Adipocyte (in vitro differentiated cells): ENCODE measurements around the gene PLCG1.
A peak's percentile ranks its signal among the peaks of the same experiment; 100 is the strongest.
"Not testable (repeated sequence)": the region's sequence is repeated elsewhere in the genome, so short reads cannot be mapped to it uniquely, and the experiment has no call there.

Source experiments
- DNase-seq: peaks from one replicate; pipeline ENCODE4 v3.0.0-alpha.2; 2015; ENCODE audit warnings: low read depth
- H3K27me3 ChIP-seq: replicated peaks from 2 replicates; pipeline ENCODE4 v1.7.0; 2013; ENCODE audit warnings: mild to moderate bottlenecking, low read length, moderate library complexity; ENCODE audit not compliant: control insufficient read depth, insufficient read depth
- H3K36me3 ChIP-seq: 2 replicates; pipeline ENCODE4 v1.7.0; 2013; ENCODE audit warnings: low read length, mild to moderate bottlenecking, moderate library complexity; ENCODE audit not compliant: control insufficient read depth, insufficient read depth, severe bottlenecking
- H3K4me1 ChIP-seq: 2 replicates; pipeline ENCODE4 v1.7.0; 2013; ENCODE audit warnings: mild to moderate bottlenecking, low read length, moderate library complexity; ENCODE audit not compliant: control insufficient read depth, insufficient read depth
- H3K4me3 ChIP-seq: 2 replicates; pipeline ENCODE4 v1.7.0; 2013; ENCODE audit warnings: mild to moderate bottlenecking, low read length, moderate library complexity
- H3K9ac ChIP-seq: 2 replicates; pipeline ENCODE4 v1.7.0; 2013; ENCODE audit warnings: mild to moderate bottlenecking, low read length, moderate library complexity
- H3K9me3 ChIP-seq: 2 replicates; pipeline ENCODE4 v1.7.0; 2013; ENCODE audit warnings: mild to moderate bottlenecking, low read length, moderate library complexity; ENCODE audit not compliant: control insufficient read depth

Gene PLCG1

DNA sequence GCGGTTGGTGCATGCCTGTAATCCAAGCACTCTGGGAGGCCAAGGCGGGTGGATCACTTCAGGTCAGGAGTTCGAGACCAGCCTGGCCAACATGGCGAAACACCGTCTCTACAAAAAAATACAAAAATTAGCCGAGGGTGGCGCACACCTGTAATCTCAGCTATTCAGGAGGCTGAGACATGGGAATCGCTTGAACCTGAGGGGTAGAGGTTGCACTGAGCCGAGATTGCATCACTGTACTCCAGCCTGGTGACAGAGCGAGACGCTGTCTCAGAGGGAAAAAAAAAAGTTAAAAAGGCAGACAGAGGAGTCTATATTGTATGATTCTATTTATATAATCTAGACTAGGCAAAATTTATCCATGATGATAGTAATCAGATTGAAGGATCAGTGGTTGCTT is 27.3 kb upstream of the PLCG1 start:
- Histone ChIP-seq H3K9me3 (no peaks in the 10 kb centered on the region), H3K36me3 (peaks cover 88% of the 10 kb centered on the region), H3K4me1 (no peaks in the 10 kb centered on the region), H3K9ac (no peak overlapping the region), H3K27me3 (no peaks in the 10 kb centered on the region), H3K4me3 (no peak overlapping the region)
- DNase-seq = no peak

DNA sequence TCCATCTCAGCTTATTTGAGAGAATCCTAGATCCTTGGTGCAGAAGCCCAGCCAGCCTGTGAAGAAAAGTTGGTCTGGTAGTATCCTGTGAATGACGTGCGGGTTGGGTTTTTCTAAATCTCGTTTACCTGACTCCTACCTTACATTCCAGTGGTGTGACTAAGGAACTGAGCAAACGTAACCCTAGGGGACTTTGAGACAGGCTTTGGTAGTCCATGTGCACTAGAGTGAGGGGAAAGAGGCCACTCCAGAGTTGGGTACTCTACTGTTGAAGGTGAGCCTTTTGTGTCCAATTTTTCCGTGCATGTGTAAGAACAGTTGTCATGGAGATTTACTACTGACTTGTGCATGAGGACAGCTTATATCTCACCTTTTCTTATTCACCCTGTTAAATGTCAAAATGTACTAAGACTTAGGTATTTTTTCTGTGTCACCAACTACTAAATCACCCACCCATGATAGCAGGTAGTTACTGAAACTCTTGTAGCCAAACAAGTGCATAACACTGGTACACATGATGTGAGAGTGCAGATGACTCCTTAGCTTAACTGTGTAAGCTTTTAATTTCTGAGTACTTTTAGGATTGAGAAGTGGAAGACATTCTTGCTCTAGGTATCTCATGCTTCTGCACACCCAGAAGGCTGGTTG is 26.3 kb upstream of the PLCG1 start:
- no peaks in the 10 kb centered on the region for H3K4me1 ChIP-seq
- H3K4me3 ChIP-seq = no peak overlapping the region
- no peaks in the 10 kb centered on the region for H3K9me3 ChIP-seq
- H3K27me3 ChIP-seq = no peaks in the 10 kb centered on the region
- no peak overlapping the region for H3K9ac ChIP-seq
- DNase-seq = no peak
- H3K36me3 ChIP-seq = peaks cover 90% of the 10 kb centered on the region

DNA sequence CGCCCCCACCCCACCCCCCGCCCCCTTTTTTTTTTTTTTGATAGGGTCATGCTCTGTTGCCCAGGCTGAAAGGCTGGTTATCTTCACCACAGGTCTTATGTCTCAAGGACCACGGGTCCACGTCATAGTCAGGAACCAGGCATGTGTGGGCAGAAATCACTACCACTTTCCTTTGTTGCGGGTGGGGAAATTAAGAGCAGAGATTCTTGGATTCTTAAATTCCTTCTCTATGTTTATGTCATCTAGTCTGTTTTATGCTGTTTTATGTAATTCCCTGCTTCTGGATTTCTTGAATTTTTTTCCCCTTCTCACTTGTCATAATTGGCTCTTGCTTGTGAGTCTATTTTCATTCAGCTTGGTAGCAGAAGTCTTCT is 25.8 kb upstream of the PLCG1 start:
- Histone ChIP-seq H3K9me3 (no peaks in the 10 kb centered on the region), H3K4me1 (no peaks in the 10 kb centered on the region), H3K4me3 (no peak overlapping the region), H3K27me3 (no peaks in the 10 kb centered on the region), H3K9ac (no peak overlapping the region), H3K36me3 (peaks cover 91% of the 10 kb centered on the region)
- no peak for DNase-seq

DNA sequence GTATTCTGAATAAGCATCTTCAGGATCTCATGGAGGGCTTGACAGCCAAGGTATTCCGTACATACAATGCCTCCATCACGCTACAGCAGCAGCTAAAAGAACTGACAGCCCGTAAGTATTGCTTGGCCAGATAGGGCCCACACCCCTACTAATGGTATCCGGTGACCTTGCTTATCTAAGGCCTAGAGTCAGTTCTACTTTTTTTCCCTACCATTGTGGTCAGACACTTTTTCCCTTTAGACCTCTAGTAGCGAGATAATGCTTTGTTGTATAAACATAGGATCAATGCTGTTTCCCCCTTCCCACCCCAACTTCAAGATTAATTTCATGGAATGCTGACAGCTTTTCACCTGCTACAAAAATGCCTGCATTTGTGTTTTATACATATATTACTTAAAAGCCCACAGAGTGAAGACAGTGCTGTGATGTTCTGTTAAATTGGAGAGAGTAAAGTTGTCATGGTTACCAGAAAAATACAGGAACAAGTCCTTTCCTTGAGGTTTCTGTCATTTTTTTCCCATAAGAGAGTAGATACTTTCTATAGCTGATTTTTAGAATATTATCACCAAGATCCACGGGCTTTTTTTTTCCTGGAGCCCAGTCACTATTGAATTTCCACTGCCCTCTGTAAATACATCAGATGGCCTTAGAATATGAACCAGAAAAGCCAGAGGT is 20.9 kb upstream of the PLCG1 start:
- H3K4me1 ChIP-seq = no peaks in the 10 kb centered on the region
- no peaks in the 10 kb centered on the region for H3K9me3 ChIP-seq
- H3K36me3 ChIP-seq = peaks cover 94% of the 10 kb centered on the region
- DNase-seq = no peak
- no peak overlapping the region for H3K9ac ChIP-seq
- no peak overlapping the region for H3K4me3 ChIP-seq
- no peaks in the 10 kb centered on the region for H3K27me3 ChIP-seq

DNA sequence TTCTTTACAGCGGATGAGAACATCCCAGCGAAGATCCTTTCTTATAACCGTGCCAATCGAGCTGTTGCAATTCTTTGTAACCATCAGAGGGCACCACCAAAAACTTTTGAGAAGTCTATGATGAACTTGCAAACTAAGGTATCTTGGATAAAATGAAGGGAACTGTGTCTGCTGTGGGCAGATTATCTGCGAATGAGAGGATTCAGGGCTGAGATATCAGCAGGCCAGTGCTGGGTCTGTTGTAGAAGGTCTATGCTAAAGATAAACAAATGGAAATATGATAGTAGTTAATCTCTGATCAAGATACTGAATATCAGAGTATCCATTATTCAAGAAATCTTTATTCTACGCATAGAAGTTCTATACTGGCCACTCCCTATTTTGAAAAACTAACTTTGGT is 19.2 kb upstream of the PLCG1 start:
- not testable (repeated sequence) for DNase-seq

DNA sequence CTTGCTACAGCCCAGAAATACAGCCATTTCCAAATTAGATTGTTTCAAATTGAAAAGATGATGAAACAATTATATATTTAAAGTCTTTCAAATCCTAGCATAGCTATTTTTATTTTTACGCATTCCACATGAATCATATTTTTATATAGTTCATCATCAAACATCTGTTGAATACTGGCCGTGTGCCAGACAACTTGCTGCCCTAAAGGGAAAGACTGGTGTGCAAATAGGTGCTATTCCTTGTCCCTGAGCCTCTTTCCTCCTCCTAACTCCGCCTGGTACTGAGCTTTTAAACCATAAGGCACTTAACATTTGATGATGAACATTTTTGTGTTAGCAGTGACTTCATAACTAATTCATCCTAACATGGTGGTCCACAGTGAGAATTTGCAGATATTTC is 18.7 kb upstream of the PLCG1 start:
- peak; percentile 55 for DNase-seq
- no peak overlapping the region for H3K4me3 ChIP-seq

More for the DNA sequence above, 19.2 kb upstream of the PLCG1 start:
- H3K4me1 ChIP-seq, H3K9me3 ChIP-seq, H3K9ac ChIP-seq, H3K4me3 ChIP-seq, H3K27me3 ChIP-seq: not testable (repeated sequence)
- H3K36me3 ChIP-seq = peaks cover 96% of the 10 kb centered on the region

DNA sequence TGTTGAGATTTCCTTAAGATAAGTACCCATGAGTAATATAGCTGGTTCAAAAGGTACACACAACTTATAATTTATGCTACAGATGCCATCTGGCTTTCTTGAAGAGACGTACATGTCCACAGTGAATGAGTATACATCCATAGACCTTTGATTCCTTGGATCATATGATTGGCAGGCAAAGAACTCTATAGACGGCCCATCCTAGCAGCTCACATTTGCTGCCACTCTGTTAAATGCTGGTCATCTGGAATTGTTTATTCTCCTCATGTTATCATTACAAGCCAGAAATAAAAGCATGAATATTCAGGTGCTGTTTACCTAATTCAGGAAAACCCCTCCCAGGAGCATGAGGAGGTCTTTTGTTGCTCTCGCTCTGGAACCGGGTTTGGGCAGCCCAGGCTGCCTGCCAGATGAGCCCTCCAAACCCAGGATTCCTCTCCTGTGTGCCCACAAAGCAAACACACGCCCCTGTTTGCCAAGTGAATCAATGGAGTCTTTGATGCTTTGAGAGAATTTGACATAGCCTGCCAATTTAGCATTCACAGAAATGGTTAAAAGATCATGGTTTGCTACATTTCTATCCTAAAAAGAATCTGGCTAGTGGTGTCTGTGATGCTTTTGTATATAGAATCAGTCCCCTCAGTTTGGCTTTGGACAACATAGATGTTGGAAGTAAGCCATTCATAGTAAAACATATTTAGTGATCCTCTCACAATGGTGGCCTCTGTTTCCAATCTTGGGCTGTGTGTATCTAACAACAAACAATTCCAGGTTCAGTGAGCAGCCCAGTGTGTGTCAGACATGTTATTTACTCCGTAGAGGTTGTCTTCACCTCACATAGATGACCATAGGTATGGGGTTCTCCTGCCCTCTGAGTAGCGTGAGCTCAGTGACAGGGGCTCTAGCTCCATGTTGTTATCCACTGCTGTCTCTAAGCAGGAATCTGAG is 17.5 kb upstream of the PLCG1 start:
- DNase-seq = no peak
- Histone ChIP-seq H3K4me3 (no peak overlapping the region), H3K9ac (no peak overlapping the region), H3K4me1 (peaks cover 5% of the 10 kb centered on the region), H3K36me3 (peaks cover 95% of the 10 kb centered on the region), H3K27me3 (no peaks in the 10 kb centered on the region), H3K9me3 (no peaks in the 10 kb centered on the region)

More for the DNA sequence above, 18.7 kb upstream of the PLCG1 start:
- H3K9me3 ChIP-seq = no peaks in the 10 kb centered on the region
- peaks cover 96% of the 10 kb centered on the region for H3K36me3 ChIP-seq
- H3K27me3 ChIP-seq = no peaks in the 10 kb centered on the region
- peaks cover 5% of the 10 kb centered on the region for H3K4me1 ChIP-seq
- H3K9ac ChIP-seq = no peak overlapping the region

DNA sequence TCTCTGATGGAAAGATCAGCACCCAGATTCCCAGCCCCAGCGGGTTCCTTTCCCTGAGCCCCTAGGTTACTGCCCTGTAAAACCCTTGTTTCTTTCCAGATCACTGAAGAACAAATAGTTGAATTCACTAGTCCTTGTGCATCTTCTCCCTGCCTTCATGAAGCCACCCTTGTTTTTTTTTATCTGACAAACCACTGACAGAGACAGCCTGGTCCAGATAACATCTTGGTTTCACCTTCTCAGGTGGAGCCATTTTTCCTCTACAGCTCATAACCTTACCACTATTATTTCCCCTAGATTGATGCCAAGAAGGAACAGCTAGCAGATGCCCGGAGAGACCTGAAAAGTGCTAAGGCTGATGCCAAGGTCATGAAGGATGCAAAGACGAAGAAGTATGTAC is 15.9 kb upstream of the PLCG1 start:
- Histone ChIP-seq H3K4me3 (no peak overlapping the region), H3K27me3 (no peaks in the 10 kb centered on the region), H3K9me3 (no peaks in the 10 kb centered on the region), H3K9ac (no peak overlapping the region), H3K36me3 (peaks cover 95% of the 10 kb centered on the region), H3K4me1 (peaks cover 5% of the 10 kb centered on the region)
- DNase-seq = no peak

DNA sequence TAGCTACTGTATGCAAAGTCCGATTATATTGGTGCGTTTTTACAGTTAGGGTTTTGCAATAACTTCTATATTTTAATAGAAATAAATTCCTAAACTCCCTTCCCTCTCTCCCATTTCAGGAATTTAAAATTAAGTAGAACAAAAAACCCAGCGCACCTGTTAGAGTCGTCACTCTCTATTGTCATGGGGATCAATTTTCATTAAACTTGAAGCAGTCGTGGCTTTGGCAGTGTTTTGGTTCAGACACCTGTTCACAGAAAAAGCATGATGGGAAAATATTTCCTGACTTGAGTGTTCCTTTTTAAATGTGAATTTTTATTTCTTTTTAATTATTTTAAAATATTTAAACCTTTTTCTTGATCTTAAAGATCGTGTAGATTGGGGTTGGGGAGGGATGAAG is 13.7 kb upstream of the PLCG1 start:
- Histone ChIP-seq H3K4me1 (peaks cover 10% of the 10 kb centered on the region), H3K27me3 (no peaks in the 10 kb centered on the region), H3K9me3 (no peaks in the 10 kb centered on the region), H3K36me3 (peaks cover 83% of the 10 kb centered on the region), H3K4me3 (no peak overlapping the region), H3K9ac (no peak overlapping the region)
- no peak for DNase-seq

DNA sequence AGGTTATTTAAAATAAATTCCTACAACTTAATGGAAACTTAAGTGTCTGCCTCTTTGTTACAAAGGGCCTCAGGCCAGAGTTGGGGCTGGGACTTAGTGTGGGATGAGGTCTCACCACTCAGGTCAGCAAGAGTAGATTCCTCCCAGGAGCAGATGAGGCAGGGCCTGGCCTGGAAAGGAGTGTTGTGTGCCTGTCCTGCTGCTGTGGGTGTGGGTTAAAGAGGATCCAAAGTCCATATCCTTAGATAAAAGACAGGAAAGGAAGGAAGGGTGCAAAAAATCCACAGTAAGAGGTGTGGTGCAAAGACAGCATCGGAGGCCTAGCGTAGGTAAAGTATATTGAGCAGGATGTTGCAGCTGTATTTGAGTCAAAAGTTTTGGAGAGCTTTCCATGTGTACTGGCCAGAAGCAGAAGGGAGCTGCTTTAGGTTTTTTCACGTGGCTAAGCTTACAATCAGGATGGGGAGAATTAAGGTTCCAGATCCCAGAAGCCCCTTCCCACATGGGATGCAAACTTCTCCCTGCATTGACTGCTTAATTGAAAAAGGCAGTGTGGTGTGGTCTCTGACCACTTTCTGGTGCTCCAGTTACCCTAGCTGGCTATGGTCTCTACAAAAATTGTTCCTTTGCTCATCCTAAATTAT is 12.8 kb upstream of the PLCG1 start:
- Histone ChIP-seq H3K36me3 (peaks cover 74% of the 10 kb centered on the region), H3K9ac (no peak overlapping the region), H3K9me3 (no peaks in the 10 kb centered on the region), H3K4me1 (peaks cover 10% of the 10 kb centered on the region), H3K4me3 (no peak overlapping the region), H3K27me3 (no peaks in the 10 kb centered on the region)
- no peak for DNase-seq
